Activated CD8-positive, alpha-beta memory T cell treated with anti-CD3 and anti-CD28 coated beads, Interleukin-2, amount 10 ng/mL, durations not matched to agents 7 days and 5 days (primary cell): ENCODE results near the gene TBCEL. TPM values are rescaled to one million over a fixed set of nuclear protein-coding genes. Genes with fewer than 3 reads are reported as not detected.
"Not testable (repeated sequence)": the region's sequence is repeated elsewhere in the genome, so short reads cannot be mapped to it uniquely, and the experiment has no call there.

Source experiments
- ATAC-seq: fragments of 150-1000 bp; cut with Tn5 transposase; one replicate; pipeline ENCODE4 v1.10.0; 2021; ENCODE audit warnings: moderate library complexity
- CTCF ChIA-PET: fragments of 350-600 bp; sonication (Branson Sonifier 250); formaldehyde crosslinking; loops from one replicate; lab custom pipeline; 2021; ENCODE audit warnings: antibody characterized with exemption; lab: Charles Lee
- DNase-seq: peaks from one replicate; pipeline ENCODE4 v3.0.0-alpha.2; 2020
- H3K27ac Mint-ChIP-seq: one replicate; pipeline ENCODE4 v1.8.0; 2021; ENCODE audit warnings: mild to moderate bottlenecking, mixed read lengths
- H3K27me3 Mint-ChIP-seq: one replicate; pipeline ENCODE4 v1.8.0; 2021; ENCODE audit warnings: mixed read lengths
- H3K36me3 Mint-ChIP-seq: one replicate; pipeline ENCODE4 v1.8.0; 2021; ENCODE audit warnings: mild to moderate bottlenecking, mixed read lengths
- H3K4me1 Mint-ChIP-seq: one replicate; pipeline ENCODE4 v1.8.0; 2021; ENCODE audit warnings: mixed read lengths
- H3K4me3 Mint-ChIP-seq: one replicate; pipeline ENCODE4 v1.8.0; 2021; ENCODE audit warnings: mild to moderate bottlenecking, moderate library complexity, mixed read lengths
- H3K9me3 Mint-ChIP-seq: one replicate; pipeline ENCODE4 v1.8.0; 2022; ENCODE audit warnings: low read depth, mixed read lengths
- total RNA-seq, 2 experiments: library from RNA; stranded (reverse); gene quantifications; one replicate each; pipeline ENCODE4 v1.2.3, GENCODE V29; 2021

TBCEL gene
- total RNA-seq, 2 experiments from 2014 or later = 11.2 to 14.0 TPM

- H3K27ac Mint-ChIP-seq = no peak overlapping the region
- CTCF ChIA-PET = no interaction called here
- no peaks in the 10 kb centered on the region for H3K9me3 Mint-ChIP-seq
- H3K4me1 Mint-ChIP-seq = no peaks in the 10 kb centered on the region
- H3K4me3 Mint-ChIP-seq = no peak overlapping the region
- no peaks in the 10 kb centered on the region for H3K36me3 Mint-ChIP-seq
- H3K27me3 Mint-ChIP-seq = peaks cover 17% of the 10 kb centered on the region
- ATAC-seq (no peak), DNase-seq (no peak)
These were observed 84.5 kb downstream of the TBCEL start for GRCh38 chr11:121108413-121108812.

GRCh38 chr11:121109471-121109870 lies 85.6 kb downstream of the TBCEL start:
- H3K27ac Mint-ChIP-seq = no peak overlapping the region
- H3K27me3 Mint-ChIP-seq = peaks cover 17% of the 10 kb centered on the region
- DNase-seq = no peak
- H3K9me3 Mint-ChIP-seq = no peaks in the 10 kb centered on the region
- H3K4me3 Mint-ChIP-seq = no peak overlapping the region
- no peak for ATAC-seq
- no peaks in the 10 kb centered on the region for H3K4me1 Mint-ChIP-seq
- CTCF ChIA-PET = no interaction called here
- no peaks in the 10 kb centered on the region for H3K36me3 Mint-ChIP-seq

GRCh38 chr11:121109916-121110586 lies 86.1 kb downstream of the TBCEL start:
- DNase-seq (no peak), ATAC-seq (no peak)
- Mint-ChIP-seq H3K27ac (no peak overlapping the region), H3K36me3 (no peaks in the 10 kb centered on the region), H3K4me1 (no peaks in the 10 kb centered on the region), H3K9me3 (no peaks in the 10 kb centered on the region), H3K4me3 (no peak overlapping the region), H3K27me3 (peaks cover 17% of the 10 kb centered on the region)
- CTCF ChIA-PET = interaction anchor here (0.8 kb wide), 1 partner anchor 85 kb away, joined by 3 read pairs; no protein-coding TSS in a partner anchor

GRCh38 chr11:121110871-121111724 lies 87.2 kb downstream of the TBCEL start:
- ATAC-seq = no peak
- Mint-ChIP-seq H3K4me3 (no peak overlapping the region), H3K36me3 (no peaks in the 10 kb centered on the region), H3K27ac (no peak overlapping the region), H3K27me3 (peaks cover 17% of the 10 kb centered on the region), H3K9me3 (no peaks in the 10 kb centered on the region), H3K4me1 (no peaks in the 10 kb centered on the region)
- CTCF ChIA-PET = interaction anchor here (0.8 to 1.1 kb wide), 2 partner anchors 84 to 166 kb away, joined by 3 read pairs; no protein-coding TSS in a partner anchor
- DNase-seq = no peak

GRCh38 chr11:121112498-121113455 lies 88.9 kb downstream of the TBCEL start:
- peak; percentile 44 for DNase-seq

GRCh38 chr11:121113611-121114010 lies 89.7 kb downstream of the TBCEL start:
- CTCF ChIA-PET = interaction anchor here (1.1 kb wide), 1 partner anchor 81 kb away, joined by 3 read pairs; no protein-coding TSS in a partner anchor

More at GRCh38 chr11:121112498-121113455, 88.9 kb downstream of the TBCEL start:
- Mint-ChIP-seq H3K27ac (no peak overlapping the region), H3K9me3 (no peaks in the 10 kb centered on the region), H3K36me3 (no peaks in the 10 kb centered on the region), H3K4me1 (no peaks in the 10 kb centered on the region), H3K27me3 (peaks cover 19% of the 10 kb centered on the region), H3K4me3 (no peak overlapping the region)
- peak; percentile 74 for ATAC-seq
- CTCF ChIA-PET = interaction anchor here (1.0 to 1.1 kb wide), 2 partner anchors 78 to 82 kb away, joined by 3 read pairs; no protein-coding TSS in a partner anchor

GRCh38 chr11:121115024-121115423 lies 91.1 kb downstream of the TBCEL start:
- H3K36me3 Mint-ChIP-seq, ATAC-seq, H3K4me3 Mint-ChIP-seq, CTCF ChIA-PET, H3K9me3 Mint-ChIP-seq, H3K27ac Mint-ChIP-seq, H3K4me1 Mint-ChIP-seq, DNase-seq: not testable (repeated sequence)
- H3K27me3 Mint-ChIP-seq = peaks cover 19% of the 10 kb centered on the region

More at GRCh38 chr11:121113611-121114010, 89.7 kb downstream of the TBCEL start:
- no peaks in the 10 kb centered on the region for H3K9me3 Mint-ChIP-seq
- ATAC-seq (no peak), DNase-seq (no peak)
- H3K36me3 Mint-ChIP-seq = no peaks in the 10 kb centered on the region
- H3K4me3 Mint-ChIP-seq = no peak overlapping the region
- no peak overlapping the region for H3K27ac Mint-ChIP-seq
- H3K4me1 Mint-ChIP-seq = no peaks in the 10 kb centered on the region
- H3K27me3 Mint-ChIP-seq = peaks cover 19% of the 10 kb centered on the region

GRCh38 chr11:121117788-121118187 lies 93.9 kb downstream of the TBCEL start:
- H3K4me1 Mint-ChIP-seq = no peaks in the 10 kb centered on the region
- no peak overlapping the region for H3K4me3 Mint-ChIP-seq
- H3K27me3 Mint-ChIP-seq = peaks cover 3% of the 10 kb centered on the region
- H3K9me3 Mint-ChIP-seq = no peaks in the 10 kb centered on the region
- CTCF ChIA-PET = no interaction called here
- DNase-seq (no peak), ATAC-seq (no peak)
- H3K36me3 Mint-ChIP-seq = no peaks in the 10 kb centered on the region
- no peak overlapping the region for H3K27ac Mint-ChIP-seq

- CTCF ChIA-PET = interaction anchor here (1.0 kb wide), 2 partner anchors 67 to 76 kb away, joined by 3 to 5 read pairs; no protein-coding TSS in a partner anchor
- Mint-ChIP-seq H3K36me3 (no peaks in the 10 kb centered on the region), H3K9me3 (no peaks in the 10 kb centered on the region), H3K4me1 (no peaks in the 10 kb centered on the region), H3K27me3 (peaks cover 3% of the 10 kb centered on the region), H3K27ac (no peak overlapping the region), H3K4me3 (no peak overlapping the region)
- ATAC-seq = no peak
- no peak for DNase-seq
These were observed 95.5 kb downstream of the TBCEL start for GRCh38 chr11:121119440-121119839.

GRCh38 chr11:121122328-121122727 lies 98.4 kb downstream of the TBCEL start:
- H3K36me3 Mint-ChIP-seq = no peaks in the 10 kb centered on the region

GRCh38 chr11:121123496-121124069 lies 99.7 kb downstream of the TBCEL start:
- H3K36me3 Mint-ChIP-seq = no peaks in the 10 kb centered on the region
- no peak for ATAC-seq
- H3K9me3 Mint-ChIP-seq = no peaks in the 10 kb centered on the region
- H3K27me3 Mint-ChIP-seq = no peaks in the 10 kb centered on the region
- H3K4me3 Mint-ChIP-seq = no peak overlapping the region
- DNase-seq = no peak
- no peaks in the 10 kb centered on the region for H3K4me1 Mint-ChIP-seq
- no peak overlapping the region for H3K27ac Mint-ChIP-seq
- CTCF ChIA-PET = no interaction called here

More at GRCh38 chr11:121122328-121122727, 98.4 kb downstream of the TBCEL start:
- DNase-seq (no peak), ATAC-seq (no peak)
- Mint-ChIP-seq H3K27me3 (peaks cover 3% of the 10 kb centered on the region), H3K4me1 (no peaks in the 10 kb centered on the region), H3K27ac (no peak overlapping the region), H3K4me3 (no peak overlapping the region), H3K9me3 (no peaks in the 10 kb centered on the region)
- CTCF ChIA-PET = interaction anchor here (0.7 kb wide), 1 partner anchor 11 kb away, joined by 3 read pairs; no protein-coding TSS in a partner anchor

- Mint-ChIP-seq H3K9me3 (no peaks in the 10 kb centered on the region), H3K4me3 (no peak overlapping the region), H3K4me1 (no peaks in the 10 kb centered on the region), H3K27ac (no peak overlapping the region), H3K27me3 (no peaks in the 10 kb centered on the region), H3K36me3 (no peaks in the 10 kb centered on the region)
- DNase-seq (no peak), ATAC-seq (no peak)
- CTCF ChIA-PET = no interaction called here
These were observed 103.9 kb downstream of the TBCEL start for GRCh38 chr11:121127809-121128208.
